Measurements from ENCODE around the gene GBP5.
"Not testable (repeated sequence)": the region's sequence is repeated elsewhere in the genome, so short reads cannot be mapped to it uniquely, and the experiment has no call there.

Gene GBP5

GRCh38 chr1:89279011-89279466 is 6.4 kb upstream of the GBP5 start:
- DNase-seq = no peak

DNA sequence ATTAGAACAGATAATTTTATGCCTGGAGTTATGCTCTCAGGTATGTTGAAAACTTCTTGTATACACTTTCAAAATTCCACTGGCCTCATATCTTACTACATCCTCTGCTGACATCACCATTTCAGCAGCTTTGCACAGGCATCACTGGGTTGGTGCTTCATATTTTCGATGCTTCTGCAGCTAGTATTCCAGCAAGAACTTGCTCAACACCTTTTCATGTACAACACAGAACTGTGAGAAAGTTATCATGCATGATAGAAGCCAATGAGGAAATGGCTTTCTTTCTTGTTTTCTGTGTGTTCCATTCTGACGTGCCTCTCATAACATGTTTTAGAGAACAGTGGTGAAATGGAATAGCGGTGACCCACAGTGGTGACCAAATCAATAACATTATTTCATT is 5.1 kb upstream of the GBP5 start:
- DNase-seq = no peak

DNA sequence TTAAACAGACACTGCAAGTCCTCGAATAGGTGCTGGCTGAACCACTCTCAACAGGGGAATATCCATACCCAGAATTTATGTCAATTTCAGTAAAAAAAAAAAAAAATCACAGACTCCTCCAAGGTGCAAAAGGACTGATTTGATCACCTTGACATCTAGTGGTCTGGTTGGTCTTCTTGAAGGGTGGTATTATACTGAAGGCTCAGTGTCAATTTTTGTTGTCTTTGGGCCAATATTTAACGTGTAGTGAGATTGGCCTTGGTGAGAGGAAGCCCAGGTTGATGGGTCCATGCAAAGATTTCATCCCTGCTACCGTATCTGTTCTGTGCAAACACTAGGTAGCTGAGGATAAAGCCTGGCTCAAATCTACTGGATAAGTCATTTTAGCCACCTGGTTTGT is 4.0 kb upstream of the GBP5 start:
- DNase-seq = no peak

GRCh38 chr1:89274411-89274857 is 1.8 kb upstream of the GBP5 start:
- DNase-seq = no peak

DNA sequence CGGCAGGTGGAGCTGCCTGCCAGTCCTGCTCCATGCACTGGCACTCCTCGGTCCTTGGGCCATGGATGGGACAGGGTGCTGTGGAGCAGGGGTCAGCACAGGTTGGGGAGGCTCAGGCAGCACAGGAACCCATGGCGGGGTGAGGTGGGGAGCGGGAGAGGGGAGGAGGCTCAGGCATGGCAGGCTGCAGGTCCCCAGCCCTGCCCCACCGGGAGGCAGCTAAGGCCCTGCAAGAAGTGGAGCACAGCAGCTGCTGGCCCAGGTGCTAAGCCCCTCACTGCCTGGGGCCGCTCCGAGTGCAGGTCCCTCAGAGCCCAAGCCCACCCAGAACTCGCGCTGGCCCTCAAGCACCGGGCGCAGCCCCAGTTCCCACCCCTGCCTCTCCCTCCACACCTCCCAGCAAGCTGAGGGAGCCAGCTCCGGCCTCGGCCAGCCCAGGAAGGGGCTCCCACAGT is 691 bp upstream of the GBP5 start:
- DNase-seq = no peak

- DNase-seq = no peak
Measured at GRCh38 chr1:89271341-89272015, 1.2 kb downstream of the GBP5 start.

GRCh38 chr1:89270423-89270822 is 2.2 kb downstream of the GBP5 start:
- no peak for DNase-seq

- no peak for DNase-seq
Measured at GRCh38 chr1:89269277-89269676, 3.4 kb downstream of the GBP5 start.

DNA sequence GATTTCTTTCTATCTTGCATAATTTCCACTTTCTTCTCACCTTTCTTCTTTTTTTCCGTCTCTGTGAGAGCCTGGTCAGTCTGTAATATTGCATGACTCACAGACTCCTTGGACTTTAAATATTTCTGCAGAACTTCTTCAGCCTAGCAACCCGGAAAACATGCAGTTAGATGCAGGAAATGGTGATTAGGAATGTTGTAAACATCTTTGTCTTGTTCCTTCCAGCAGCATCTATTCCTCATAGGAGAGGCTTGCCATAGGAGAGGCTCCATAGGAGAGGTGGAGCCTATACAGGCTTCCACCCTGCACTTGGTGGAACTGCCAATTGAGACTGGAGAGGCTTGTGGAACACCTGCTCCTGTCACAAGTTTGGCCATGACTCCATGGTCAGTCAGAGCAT is 10.0 kb downstream of the GBP5 start:
- DNase-seq = no peak

GRCh38 chr1:89261926-89262515 is 10.6 kb downstream of the GBP5 start:
- DNase-seq = no peak

- DNase-seq = no peak
Measured at GRCh38 chr1:89260566-89261255, 11.9 kb downstream of the GBP5 start.

DNA sequence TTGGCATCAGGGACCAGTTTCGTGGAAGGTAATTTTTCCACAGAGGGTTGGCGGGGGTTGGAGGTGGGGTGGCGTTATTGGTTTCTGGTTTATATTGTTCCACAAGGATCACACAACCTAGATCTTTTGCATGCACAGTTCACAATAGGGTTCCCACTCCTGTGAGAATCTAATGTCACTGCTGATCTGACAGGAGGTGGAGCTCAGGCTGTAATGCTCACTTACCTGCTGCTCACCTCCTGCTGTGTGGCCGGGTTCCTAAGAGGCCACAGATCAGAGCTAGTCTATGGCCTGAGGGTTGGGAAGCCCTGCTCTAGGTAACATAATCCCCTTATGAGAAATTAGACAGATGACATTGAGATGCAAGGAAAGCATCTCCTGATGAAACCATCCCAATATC is 12.6 kb downstream of the GBP5 start:
- DNase-seq = no peak

- DNase-seq = no peak
Measured at GRCh38 chr1:89259283-89259971, 13.2 kb downstream of the GBP5 start.

GRCh38 chr1:89257041-89257440 is 15.6 kb downstream of the GBP5 start:
- no peak for DNase-seq

- DNase-seq = not testable (repeated sequence)
Measured at GRCh38 chr1:89255581-89255980, 17.1 kb downstream of the GBP5 start.

DNA sequence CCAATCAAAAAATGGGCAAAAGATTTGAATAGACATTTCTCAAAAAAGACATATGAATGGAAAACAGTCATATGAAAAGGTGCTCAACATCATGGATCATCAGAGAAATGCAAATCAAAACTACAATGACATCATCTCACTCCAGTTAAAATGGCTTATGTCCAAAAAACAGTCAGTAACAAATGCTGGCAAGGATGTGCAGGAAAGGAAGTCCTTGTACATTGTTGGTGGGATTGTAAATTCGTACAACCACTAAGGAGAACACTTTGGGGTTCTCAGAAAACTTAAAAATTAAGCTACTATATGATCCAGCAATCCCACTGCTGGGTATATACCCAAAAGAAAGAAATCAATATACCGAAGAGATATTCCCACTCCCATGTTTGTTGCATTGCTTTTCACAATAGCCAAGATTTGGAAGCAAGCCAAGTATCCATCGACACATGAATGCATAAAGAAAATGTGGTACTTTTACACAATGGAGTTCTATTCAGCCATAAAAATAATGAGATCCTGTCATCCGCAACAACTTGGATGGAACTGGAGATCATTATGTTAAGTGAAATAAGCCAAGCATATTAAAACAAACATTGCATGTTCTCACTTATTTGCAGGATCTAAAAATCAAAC is 17.9 kb downstream of the GBP5 start:
- DNase-seq = no peak

- DNase-seq = no peak
Measured at GRCh38 chr1:89243046-89243445, 29.6 kb downstream of the GBP5 start.

Data from midbrain (tissue), 1 donor.